H1 (cell line): Measurements from ENCODE around the gene RFNG. TPM values are rescaled to one million over a fixed set of nuclear protein-coding genes. Genes with fewer than 3 reads are reported as not detected.

Source experiments
- BACH1 ChIP-seq: IDR thresholded peaks from 2 replicates; pipeline ENCODE4 v1.6.1; 2012; ENCODE audit warnings: low read length, improper control_type of control experiment
- RNF2 ChIP-seq: fragments of 200-900, 300-1000 bp; sonication (generic); IDR thresholded peaks from 2 replicates; pipeline ENCODE4 v1.7.1; 2016; ENCODE audit warnings: borderline replicate concordance, low read depth, mild to moderate bottlenecking, antibody characterized with exemption, low read length; ENCODE audit not compliant: poor library complexity, severe bottlenecking; ENCODE audit errors: missing control alignments
- SP2 ChIP-seq: IDR thresholded peaks from 2 replicates; pipeline ENCODE4 v1.6.1; 2012; ENCODE audit warnings: mild to moderate bottlenecking, low read length, inconsistent platforms
- SUZ12 ChIP-seq: fragments of 200-600 bp; sonication (generic); IDR thresholded peaks from 2 replicates; pipeline ENCODE4 v1.6.1; 2012; ENCODE audit warnings: mild to moderate bottlenecking, inconsistent platforms, low read length, moderate library complexity, mixed read lengths
- USF2 ChIP-seq: IDR thresholded peaks from 2 replicates; pipeline ENCODE4 v1.6.1; 2011; ENCODE audit warnings: low read length, improper control_type of control experiment
- polyA plus RNA-seq, 7 experiments: library from polyadenylated mRNA; depleted of rRNA in 3 of 7; stranded (reverse) in 5 of 7; unstranded in 2 of 7; fragments of >200 nt in 5 of 7; fragments of 200-250 nt in 2 of 7; gene quantifications; 1 replicate in 5 of 7; 2 replicates in 1 of 7; 4 replicates in 1 of 7; pipeline versions ENCODE4 v1.2.1 to v1.2.3, GENCODE V29; 2011 to 2013; ENCODE audit warnings: missing spikeins in 2 of 7, mixed read lengths in 2 of 7
- total RNA-seq: library from RNA; stranded (reverse); fragmentation: NEBNext Ultra II Directional; extraction: Animal tissue kit (Norgen Biotek cat#: 25700); gene quantifications from 2 replicates; pipeline ENCODE4 v1.2.1, GENCODE V29; 2021

RFNG gene
- total and polyA plus RNA-seq, 2 of the 8 experiments (the other 6 are each of a cell fraction or from before 2014, with no cell fraction given): 26.7 to 28.4 TPM

DNA sequence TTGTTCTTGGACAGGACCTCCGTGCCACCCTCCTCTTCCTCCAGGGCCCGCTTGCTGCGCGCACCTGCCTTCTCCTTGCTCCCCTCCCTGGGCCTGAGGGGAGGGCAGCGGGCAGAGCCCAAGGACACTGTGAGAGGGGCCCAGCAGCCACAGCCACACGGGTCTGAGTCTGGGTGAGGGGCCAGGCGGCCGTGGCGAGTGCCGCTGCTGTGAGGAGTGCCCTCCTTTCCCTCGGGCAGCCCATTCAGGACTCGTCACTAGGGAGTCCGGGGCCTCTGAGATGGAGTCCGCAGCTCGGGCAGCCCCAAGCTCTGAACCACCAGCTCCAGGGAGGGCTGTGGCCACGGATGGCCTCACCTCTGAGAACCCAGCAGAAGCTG is 8.4 kb upstream of the RFNG start (continued):
- TF ChIP-seq USF2: no peak
- TF ChIP-seq SP2: no peak
- no peak for TF ChIP-seq BACH1
- no peak for TF ChIP-seq RNF2
- no peak for TF ChIP-seq SUZ12
- TF ChIP-seq, all 59 proteins: peak for 0
